ENCODE measurements around the gene ZNF805.
"Not testable (repeated sequence)": the region's sequence is repeated elsewhere in the genome, so short reads cannot be mapped to it uniquely, and the experiment has no call there.

Gene ZNF805

DNA sequence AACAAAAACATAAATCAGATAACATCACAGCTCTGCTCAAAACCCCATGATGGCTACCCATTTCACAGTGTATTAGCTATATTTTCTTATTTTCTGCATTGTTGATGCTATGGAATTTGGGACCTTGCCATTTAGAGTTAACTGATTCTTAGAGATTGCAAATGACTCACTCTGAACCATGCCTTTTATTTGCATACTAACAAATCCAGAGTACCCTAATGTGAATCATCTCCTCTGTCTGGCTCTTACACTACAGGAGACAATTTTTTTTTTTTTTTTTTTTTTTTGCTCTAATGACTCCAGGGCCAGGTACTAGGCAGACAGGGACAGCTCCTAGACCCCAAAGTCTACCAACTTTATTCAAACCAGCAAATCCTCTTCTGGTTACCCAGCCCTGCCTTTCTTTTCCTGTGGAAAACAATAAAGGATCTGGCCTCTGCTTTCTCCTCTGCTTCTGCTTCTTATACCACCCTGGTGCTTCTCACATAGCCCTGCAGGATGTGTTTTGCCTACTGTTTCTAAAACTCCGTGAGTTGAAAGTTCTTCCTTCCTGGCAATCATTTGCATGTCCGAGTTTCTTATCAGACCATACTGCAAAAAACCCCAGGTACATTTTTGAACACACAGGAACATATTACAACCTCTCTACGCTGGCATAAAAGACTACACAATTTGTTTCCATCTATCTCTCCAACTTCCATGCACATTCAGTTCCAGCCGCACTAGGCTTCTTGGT, 29.3 kb downstream of the ZNF805 start:
- no peak for DNase-seq

DNA sequence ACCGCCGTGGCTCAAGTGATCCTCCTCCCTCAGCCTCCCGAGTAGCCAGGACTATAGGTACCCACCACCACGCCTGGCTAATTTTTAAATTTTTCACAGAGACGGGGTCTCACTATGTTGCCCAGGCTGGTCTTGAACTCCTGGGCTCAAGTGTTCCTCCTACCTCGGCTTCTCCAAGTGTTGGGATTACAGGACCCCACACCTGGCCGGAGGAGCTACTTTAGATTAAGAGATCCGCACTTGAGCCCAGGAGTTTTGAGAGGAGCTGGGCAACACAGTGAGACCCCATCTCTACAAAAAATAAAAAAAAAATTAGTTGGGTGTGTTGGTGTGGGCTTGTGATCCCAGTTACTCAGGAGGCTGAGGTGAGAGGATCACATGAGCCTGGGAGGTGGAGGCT, 30.8 kb downstream of the ZNF805 start:
- no peak for DNase-seq

DNA sequence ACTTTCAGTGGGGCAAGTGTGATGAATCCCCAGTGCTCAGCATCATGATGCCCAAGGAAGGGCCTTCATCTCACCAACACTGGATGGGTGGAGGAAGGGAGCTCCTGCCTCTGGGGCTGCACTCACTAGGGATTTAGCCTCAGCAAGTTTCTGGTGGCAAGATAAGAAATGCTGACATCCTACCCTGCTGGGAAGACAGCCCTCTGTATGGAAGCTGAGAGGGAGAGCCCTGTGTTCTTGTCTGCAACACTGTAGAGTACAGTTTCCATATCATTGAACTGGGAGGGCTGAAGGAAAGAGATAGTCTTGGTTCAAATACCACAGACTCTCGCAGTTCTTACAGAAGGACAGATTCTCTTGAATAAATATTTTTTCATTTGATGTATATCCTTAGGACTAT, 32.6 kb downstream of the ZNF805 start:
- no peak for DNase-seq

DNA sequence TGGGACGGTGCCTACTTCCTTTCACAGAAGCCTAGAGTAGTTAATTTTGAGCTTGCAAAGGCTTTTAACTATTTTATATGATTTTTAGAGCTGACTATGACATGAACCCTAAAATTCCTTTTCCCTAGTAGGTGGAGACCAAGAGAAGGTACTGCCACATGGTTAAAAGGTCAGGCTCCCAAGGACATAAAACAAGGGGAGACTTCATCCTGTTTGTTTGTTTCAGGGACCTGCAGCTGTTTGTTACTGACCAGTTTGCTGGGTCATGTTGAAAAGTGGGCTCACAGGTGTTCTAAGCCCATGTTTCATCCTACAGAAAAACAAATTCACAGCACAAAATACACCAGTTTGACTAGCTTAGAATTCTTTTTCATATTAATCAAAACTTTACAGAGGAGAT, 36.0 kb downstream of the ZNF805 start:
- DNase-seq, result no peak

DNA sequence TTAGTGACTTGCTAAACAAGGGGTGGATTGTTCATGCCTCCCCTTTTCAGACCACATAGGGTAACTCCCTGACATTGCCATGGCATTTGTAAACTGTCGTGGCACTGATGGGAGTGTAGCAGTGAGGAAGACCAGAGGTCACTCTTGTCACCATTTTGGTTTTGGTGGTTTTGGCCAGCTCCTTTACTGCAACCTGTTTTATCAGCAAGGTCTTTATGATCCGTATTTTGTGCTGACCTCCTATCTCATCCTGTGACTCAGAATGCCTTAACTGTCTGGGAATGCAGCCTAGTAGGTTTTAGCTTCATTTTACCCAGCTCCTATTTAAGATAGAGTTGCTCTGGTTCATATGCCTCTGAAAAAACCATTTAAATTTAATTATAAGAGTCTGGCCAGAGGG, 38.0 kb downstream of the ZNF805 start:
- not testable (repeated sequence) for DNase-seq

DNA sequence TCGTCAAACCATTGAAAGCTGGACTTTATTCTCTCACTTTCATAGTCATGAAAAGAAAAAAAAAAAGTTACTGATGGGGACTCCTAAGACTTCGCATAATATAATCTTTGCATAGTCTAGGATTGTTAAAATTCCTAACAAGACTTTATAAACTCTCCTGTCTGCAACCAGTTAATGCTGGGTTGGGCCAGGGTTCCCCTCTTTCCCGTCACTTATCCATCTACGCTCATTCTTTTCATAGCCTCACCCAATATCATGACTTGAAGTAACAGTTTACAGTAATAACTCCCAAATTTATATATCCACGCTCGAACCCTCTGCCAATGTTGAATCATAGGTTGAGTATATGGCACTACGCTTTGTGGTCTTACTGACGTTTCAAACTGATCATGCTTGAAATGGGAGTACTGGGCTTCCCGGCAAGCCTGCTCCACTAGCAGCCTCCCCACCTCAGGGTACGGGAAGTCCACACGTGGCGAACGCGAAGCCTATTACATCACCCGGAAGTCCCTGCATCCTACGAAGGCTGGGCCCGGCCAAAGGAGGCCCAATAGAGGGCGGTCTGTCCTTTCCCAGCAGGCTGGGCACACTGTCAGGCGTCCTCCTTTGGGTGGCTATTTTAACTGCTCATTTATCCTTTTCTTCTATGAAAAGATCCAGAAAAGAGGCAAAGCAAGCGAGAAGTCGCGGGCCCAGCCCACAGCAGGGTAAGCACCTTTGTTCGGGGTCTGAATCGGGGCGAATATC, 39.2 kb downstream of the ZNF805 start:
- peak; percentile 85 for DNase-seq

GRCh38 chr19:57280165-57280961, 39.9 kb downstream of the ZNF805 start, which contains the start of gene ZNF460:
Gene ZNF460 (plus strand): TSS chr19:57280485. CDS start chr19:57280807, 322 bp downstream.
- peak; percentile 99 for DNase-seq

GRCh38 chr19:57280962-57281400, 40.5 kb downstream of the ZNF805 start:
- DNase-seq, result peak; percentile 6

DNA sequence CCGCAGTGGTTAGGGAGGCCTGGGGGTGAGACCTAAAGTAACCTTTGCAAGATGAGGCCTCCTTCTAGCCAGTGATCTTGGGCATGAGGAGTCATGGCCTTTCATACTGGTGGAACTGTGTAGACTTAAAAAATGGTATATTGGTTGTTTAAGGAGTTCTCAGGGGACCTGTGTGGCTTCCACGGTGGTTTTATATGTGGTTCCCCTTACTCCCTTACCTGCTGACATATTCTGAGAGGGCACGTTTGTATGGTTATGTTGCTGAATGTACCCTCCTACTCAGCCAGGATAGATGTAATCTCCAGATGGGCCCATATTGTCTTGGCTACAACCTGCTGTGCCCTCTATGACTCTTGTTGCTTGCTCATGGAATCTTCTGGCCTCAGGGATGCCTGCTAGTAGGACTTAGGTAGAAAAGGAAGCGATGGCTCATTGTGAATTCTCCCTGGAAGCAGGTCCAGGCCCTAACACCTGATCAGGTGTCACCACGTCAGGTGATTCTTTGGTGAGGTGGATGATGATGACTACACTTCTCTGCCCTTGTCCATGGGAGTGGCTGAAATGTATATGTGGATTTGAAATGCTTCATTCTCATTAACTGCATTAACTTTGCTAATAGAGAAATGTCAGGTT, 41.7 kb downstream of the ZNF805 start:
- DNase-seq, result no peak

DNA sequence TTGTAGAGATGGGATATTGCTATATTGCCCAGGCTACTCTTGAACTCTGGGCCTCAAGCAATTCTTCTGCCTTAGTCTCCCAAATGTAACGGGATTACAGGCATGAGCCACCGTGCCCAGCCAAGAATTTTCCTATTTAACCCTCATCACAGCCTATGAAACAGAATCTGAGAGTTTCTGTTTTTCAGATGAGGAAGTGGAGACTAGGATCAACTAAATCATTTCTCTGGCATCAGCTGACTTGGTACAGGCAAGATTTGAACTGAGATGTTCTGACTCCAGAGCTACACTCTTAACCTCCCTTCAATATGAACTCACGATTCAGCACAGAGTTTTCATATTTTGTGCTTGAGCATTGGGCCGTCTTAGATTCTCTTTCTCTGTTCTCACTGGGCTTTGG, 47.9 kb downstream of the ZNF805 start:
- no peak for DNase-seq

DNA sequence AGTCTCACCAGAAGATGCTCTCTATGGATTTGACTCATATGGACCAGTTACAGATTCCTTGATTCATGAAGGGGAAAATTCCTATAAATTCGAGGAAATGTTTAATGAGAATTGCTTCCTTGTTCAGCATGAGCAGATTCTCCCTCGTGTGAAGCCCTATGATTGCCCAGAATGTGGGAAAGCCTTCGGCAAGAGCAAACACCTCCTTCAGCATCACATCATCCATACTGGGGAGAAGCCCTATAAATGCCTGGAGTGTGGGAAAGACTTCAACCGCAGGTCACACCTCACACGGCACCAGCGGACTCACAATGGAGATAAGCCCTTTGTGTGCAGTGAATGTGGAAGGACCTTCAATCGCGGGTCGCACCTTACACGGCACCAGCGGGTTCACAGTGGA, 50.5 kb downstream of the ZNF805 start:
- no peak for DNase-seq

- no peak for DNase-seq
These were observed 52.1 kb downstream of the ZNF805 start for GRCh38 chr19:57292547-57292946.

GRCh38 chr19:57293719-57294118, 53.3 kb downstream of the ZNF805 start:
- DNase-seq, result no peak

DNA sequence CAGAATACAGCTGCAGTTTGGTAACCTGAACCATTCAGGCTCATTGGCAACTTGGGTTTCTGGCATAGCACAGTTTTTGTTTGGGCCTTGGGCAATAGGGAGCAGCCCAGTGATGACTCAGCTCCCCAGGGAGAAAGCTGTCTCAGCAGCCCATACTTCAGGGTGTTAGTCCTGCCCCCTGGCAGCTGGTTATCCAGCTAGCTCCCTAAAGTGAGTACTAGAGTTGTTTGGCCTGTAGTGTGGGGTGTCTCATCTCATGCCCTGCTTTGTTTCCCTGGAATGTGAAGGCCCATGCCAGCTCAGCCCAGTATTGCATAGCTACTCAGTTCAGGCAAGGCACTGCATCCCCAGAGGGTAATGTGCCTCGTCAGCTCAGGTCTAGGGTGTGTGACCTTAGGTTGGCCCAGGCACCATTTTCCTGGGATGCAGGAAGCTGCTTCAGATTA, 61.6 kb downstream of the ZNF805 start:
- no peak for DNase-seq

DNA sequence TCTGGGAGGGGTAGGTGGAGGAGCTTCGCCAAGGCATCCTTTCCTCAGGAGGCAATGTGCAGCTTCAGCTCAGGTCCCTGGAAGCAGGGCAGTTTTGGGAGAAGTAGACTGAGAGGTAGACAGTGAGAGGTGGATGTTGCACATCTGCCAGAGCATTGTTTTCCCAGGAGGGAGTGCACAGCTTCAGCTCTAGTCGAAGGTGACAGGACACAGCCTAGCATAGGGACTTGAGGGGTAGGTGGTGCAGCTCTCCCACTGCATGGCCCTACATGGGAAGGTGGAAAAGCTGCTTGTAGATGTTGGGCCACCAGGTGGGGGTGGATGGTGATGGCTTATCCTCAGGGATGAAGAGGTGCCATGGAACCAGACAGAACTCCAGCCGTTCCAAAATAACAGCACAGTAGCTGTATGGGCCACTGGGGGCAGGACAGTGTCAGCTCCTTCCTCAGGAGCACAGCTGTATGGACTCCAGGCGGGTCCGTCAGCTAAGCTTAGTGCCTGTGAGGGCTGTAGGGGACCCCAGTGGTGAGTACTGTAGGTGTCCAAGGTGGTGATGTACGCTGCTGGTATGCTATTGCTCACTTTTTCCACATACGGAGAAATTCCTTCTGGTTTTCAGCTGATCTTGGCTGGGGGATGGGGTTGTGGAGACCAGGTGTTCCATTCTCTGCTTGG, 62.4 kb downstream of the ZNF805 start:
- no peak for DNase-seq

Measured in activated naive CD4-positive, alpha-beta T cell treated with Interleukin-2 at 50 U/mL for 16 hours (primary cell).